ENCODE data around the gene CMTM4. TPM values are rescaled to one million over a fixed set of nuclear protein-coding genes. Genes with fewer than 3 reads are reported as not detected.

The CMTM4 gene
- polyA plus RNA-seq, 1 donor from 2014 or later: 27.2 TPM

DNA sequence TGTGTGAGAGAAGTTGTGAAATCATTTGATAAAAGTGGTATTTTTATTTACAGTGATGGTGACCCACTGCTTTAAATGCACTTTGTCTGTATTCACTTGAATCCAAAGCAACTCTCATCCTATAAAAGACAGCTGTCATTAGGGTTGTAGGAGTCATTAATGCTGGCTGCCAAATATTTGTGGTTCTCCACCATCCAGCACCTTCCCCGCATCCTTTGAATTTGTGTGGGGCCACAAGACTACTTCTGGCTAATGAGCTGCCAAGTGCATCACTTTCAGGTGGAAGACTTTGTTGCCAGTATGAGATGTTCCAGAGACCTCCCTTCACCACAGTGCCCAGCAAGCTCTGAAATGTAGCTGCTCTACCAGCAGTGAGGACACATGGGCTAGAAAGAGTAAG, 48.7 kb downstream of the CMTM4 start:
- H3K27me3 ChIP-seq (ENCODE audit: insufficient read depth, low read depth, low read length): no peaks in the 10 kb centered on the region
- H3F3A ChIP-seq (ENCODE audit: insufficient read depth, low read length, poor library complexity, severe bottlenecking): peaks cover 7% of the 10 kb centered on the region
- H3K27ac ChIP-seq (ENCODE audit: low read length): no peak overlapping the region
- H3K9me2 ChIP-seq (ENCODE audit: insufficient read depth, low read length): no peaks in the 10 kb centered on the region
- no peaks in the 10 kb centered on the region for H4K20me1 ChIP-seq (ENCODE audit: insufficient read depth)
- H3K9me3 ChIP-seq (ENCODE audit: low read length): no peaks in the 10 kb centered on the region
- H3K4me2 ChIP-seq (ENCODE audit: low read length): no peak overlapping the region
- TF ChIP-seq POLR2AphosphoS5 (IDR thresholded peaks at IDR 0.05) (no peak), CTCF (IDR thresholded peaks at IDR 0.05; ENCODE audit: poor library complexity, severe bottlenecking) (no peak), RAD21 (conservative IDR thresholded peaks at IDR 0.05) (no peak), TAF1 (IDR thresholded peaks at IDR 0.05; ENCODE audit: low read depth) (no peak), EP300 (conservative IDR thresholded peaks at IDR 0.05; ENCODE audit: poor library complexity, severe bottlenecking) (no peak)
- TF ChIP-seq, protein P1, sequence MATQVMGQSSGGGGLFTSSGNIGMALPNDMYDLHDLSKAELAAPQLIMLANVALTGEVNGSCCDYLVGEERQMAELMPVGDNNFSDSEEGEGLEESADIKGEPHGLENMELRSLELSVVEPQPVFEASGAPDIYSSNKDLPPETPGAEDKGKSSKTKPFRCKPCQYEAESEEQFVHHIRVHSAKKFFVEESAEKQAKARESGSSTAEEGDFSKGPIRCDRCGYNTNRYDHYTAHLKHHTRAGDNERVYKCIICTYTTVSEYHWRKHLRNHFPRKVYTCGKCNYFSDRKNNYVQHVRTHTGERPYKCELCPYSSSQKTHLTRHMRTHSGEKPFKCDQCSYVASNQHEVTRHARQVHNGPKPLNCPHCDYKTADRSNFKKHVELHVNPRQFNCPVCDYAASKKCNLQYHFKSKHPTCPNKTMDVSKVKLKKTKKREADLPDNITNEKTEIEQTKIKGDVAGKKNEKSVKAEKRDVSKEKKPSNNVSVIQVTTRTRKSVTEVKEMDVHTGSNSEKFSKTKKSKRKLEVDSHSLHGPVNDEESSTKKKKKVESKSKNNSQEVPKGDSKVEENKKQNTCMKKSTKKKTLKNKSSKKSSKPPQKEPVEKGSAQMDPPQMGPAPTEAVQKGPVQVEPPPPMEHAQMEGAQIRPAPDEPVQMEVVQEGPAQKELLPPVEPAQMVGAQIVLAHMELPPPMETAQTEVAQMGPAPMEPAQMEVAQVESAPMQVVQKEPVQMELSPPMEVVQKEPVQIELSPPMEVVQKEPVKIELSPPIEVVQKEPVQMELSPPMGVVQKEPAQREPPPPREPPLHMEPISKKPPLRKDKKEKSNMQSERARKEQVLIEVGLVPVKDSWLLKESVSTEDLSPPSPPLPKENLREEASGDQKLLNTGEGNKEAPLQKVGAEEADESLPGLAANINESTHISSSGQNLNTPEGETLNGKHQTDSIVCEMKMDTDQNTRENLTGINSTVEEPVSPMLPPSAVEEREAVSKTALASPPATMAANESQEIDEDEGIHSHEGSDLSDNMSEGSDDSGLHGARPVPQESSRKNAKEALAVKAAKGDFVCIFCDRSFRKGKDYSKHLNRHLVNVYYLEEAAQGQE (IDR thresholded peaks at IDR 0.05; ENCODE audit: borderline replicate concordance): no peak
- H3K4me3 ChIP-seq (ENCODE audit: low read length): no peak overlapping the region
- H3K79me2 ChIP-seq (replicated peaks; ENCODE audit: insufficient read depth, low read length): no peaks in the 10 kb centered on the region
- no peaks in the 10 kb centered on the region for H3K36me3 ChIP-seq (ENCODE audit: insufficient read depth, low read length)
- no peak overlapping the region for H2AFZ ChIP-seq (ENCODE audit: low read depth, low read length)
- H3K9ac ChIP-seq (ENCODE audit: low read length): no peak overlapping the region

DNA sequence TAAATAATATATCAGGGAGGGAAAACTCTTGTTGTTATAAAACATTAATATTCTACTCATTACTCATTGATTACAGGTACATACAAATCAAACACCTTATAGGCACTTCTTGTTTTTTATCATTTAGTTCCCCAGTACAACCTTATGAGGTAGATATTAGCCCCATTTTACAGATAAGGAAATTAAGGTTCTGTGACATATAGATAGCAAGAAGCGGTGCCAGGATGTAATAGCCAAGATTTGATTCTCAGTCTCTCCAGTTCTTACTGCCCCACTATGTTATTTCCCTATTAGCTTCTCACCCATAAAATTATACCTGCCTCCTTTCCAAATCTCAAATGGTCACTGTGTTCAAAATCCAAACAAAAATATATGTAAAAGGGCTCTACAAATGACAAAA, 55.2 kb downstream of the CMTM4 start:
- Histone ChIP-seq H2AFZ (ENCODE audit: low read depth, low read length) (no peak overlapping the region), H3K79me2 (replicated peaks; ENCODE audit: insufficient read depth, low read length) (no peaks in the 10 kb centered on the region), H3K36me3 (ENCODE audit: insufficient read depth, low read length) (no peaks in the 10 kb centered on the region), H4K20me1 (ENCODE audit: insufficient read depth) (no peaks in the 10 kb centered on the region), H3K9me2 (ENCODE audit: insufficient read depth, low read length) (no peaks in the 10 kb centered on the region), H3K27me3 (ENCODE audit: insufficient read depth, low read depth, low read length) (no peaks in the 10 kb centered on the region), H3K4me3 (ENCODE audit: low read length) (no peak overlapping the region), H3K4me2 (ENCODE audit: low read length) (no peak overlapping the region), H3K9me3 (ENCODE audit: low read length) (no peaks in the 10 kb centered on the region), H3K27ac (ENCODE audit: low read length) (no peak overlapping the region), H3F3A (ENCODE audit: insufficient read depth, low read length, poor library complexity, severe bottlenecking) (no peaks in the 10 kb centered on the region), H3K9ac (ENCODE audit: low read length) (no peak overlapping the region)
- TF ChIP-seq EP300 (conservative IDR thresholded peaks at IDR 0.05; ENCODE audit: poor library complexity, severe bottlenecking): no peak
- TF ChIP-seq, protein P1 (IDR thresholded peaks at IDR 0.05; ENCODE audit: borderline replicate concordance): no peak
- no peak for TF ChIP-seq TAF1 (IDR thresholded peaks at IDR 0.05; ENCODE audit: low read depth)
